Activated T-cell treated with anti-CD3 and anti-CD28 coated beads, Interleukin-2, amount 50 U/mL, for 4 hours (primary cell): ENCODE results near the gene UQCRC1. TPM values are rescaled to one million over a fixed set of nuclear protein-coding genes. Genes with fewer than 3 reads are reported as not detected.
A peak's percentile ranks its signal among the peaks of the same experiment; 100 is the strongest.

Experiments
- ATAC-seq, 2 donors: fragments of 200-7000 bp; cut with Tn5 transposase; one replicate each; pipeline ENCODE4 v1.10.0; 2021
- DNase-seq: peaks from one replicate; pipeline ENCODE4 v3.0.0-alpha.2; 2020
- H3K27me3 Mint-ChIP-seq: one replicate; pipeline ENCODE4 v1.8.0; 2021; ENCODE audit warnings: low read depth, mixed read lengths
- H3K36me3 Mint-ChIP-seq: one replicate; pipeline ENCODE4 v1.8.0; 2022; ENCODE audit warnings: mixed read lengths; ENCODE audit not compliant: insufficient read depth
- H3K4me1 Mint-ChIP-seq: one replicate; pipeline ENCODE4 v1.8.0; 2021; ENCODE audit warnings: low read depth, mixed read lengths
- H3K4me3 Mint-ChIP-seq: one replicate; pipeline ENCODE4 v1.8.0; 2021; ENCODE audit warnings: mild to moderate bottlenecking, moderate library complexity, mixed read lengths
- H3K9me3 Mint-ChIP-seq: one replicate; pipeline ENCODE4 v1.8.0; 2021; ENCODE audit warnings: mixed read lengths
- total RNA-seq, 3 donors: library from RNA; stranded (reverse); gene quantifications; one replicate each; pipeline ENCODE4 v1.2.1, GENCODE V29; 2021

UQCRC1 gene
- total RNA-seq, 3 donors from 2014 or later = 178 to 200 (median 193) TPM

GRCh38 chr3:48564667-48565066, 44.8 kb downstream of the UQCRC1 start:
- DNase-seq (no peak), ATAC-seq (no peak)
- no peak overlapping the region for H3K4me3 Mint-ChIP-seq
- H3K36me3 Mint-ChIP-seq = no peaks in the 10 kb centered on the region
- H3K9me3 Mint-ChIP-seq = no peaks in the 10 kb centered on the region
- H3K27me3 Mint-ChIP-seq = no peaks in the 10 kb centered on the region
- peaks cover 2% of the 10 kb centered on the region for H3K4me1 Mint-ChIP-seq

- no peak overlapping the region for H3K4me3 Mint-ChIP-seq
- H3K9me3 Mint-ChIP-seq = no peaks in the 10 kb centered on the region
- H3K36me3 Mint-ChIP-seq = no peaks in the 10 kb centered on the region
- ATAC-seq = peak in 1 of 2 donors; percentile 36
- H3K27me3 Mint-ChIP-seq = no peaks in the 10 kb centered on the region
- peak; percentile 14 for DNase-seq
- peaks cover 2% of the 10 kb centered on the region for H3K4me1 Mint-ChIP-seq
Measured at GRCh38 chr3:48564022-48564421, 45.4 kb downstream of the UQCRC1 start.

GRCh38 chr3:48563382-48563918, 46.0 kb downstream of the UQCRC1 start, which contains the start of gene UCN2:
Gene UCN2, minus strand, starts transcription at chr3:48563781. Its CDS starts 657 bp downstream, at chr3:48563124.
- no peaks in the 10 kb centered on the region for H3K9me3 Mint-ChIP-seq

GRCh38 chr3:48562367-48563095, 46.9 kb downstream of the UQCRC1 start:
- Mint-ChIP-seq H3K4me3 (no peak overlapping the region), H3K4me1 (peaks cover 7% of the 10 kb centered on the region), H3K36me3 (no peaks in the 10 kb centered on the region), H3K9me3 (no peaks in the 10 kb centered on the region), H3K27me3 (no peaks in the 10 kb centered on the region)
- ATAC-seq (no peak), DNase-seq (no peak)

More at GRCh38 chr3:48563382-48563918, 46.0 kb downstream of the UQCRC1 start, which contains the start of gene UCN2:
- ATAC-seq (no peak), DNase-seq (no peak)
- H3K4me1 Mint-ChIP-seq = peaks cover 5% of the 10 kb centered on the region
- no peak within 1 kb of the TSS for H3K4me3 Mint-ChIP-seq
- H3K36me3 Mint-ChIP-seq = no peaks in the 10 kb centered on the region
- H3K27me3 Mint-ChIP-seq = no peaks in the 10 kb centered on the region

- ATAC-seq = no peak
- Mint-ChIP-seq H3K4me1 (peaks cover 11% of the 10 kb centered on the region), H3K9me3 (no peaks in the 10 kb centered on the region), H3K4me3 (no peak overlapping the region), H3K36me3 (no peaks in the 10 kb centered on the region), H3K27me3 (no peaks in the 10 kb centered on the region)
- no peak for DNase-seq
Measured at GRCh38 chr3:48561045-48561736, 48.3 kb downstream of the UQCRC1 start.

GRCh38 chr3:48560648-48561018, 48.8 kb downstream of the UQCRC1 start:
- H3K4me3 Mint-ChIP-seq = no peak overlapping the region
- H3K4me1 Mint-ChIP-seq = peaks cover 14% of the 10 kb centered on the region
- H3K36me3 Mint-ChIP-seq = no peaks in the 10 kb centered on the region
- no peaks in the 10 kb centered on the region for H3K27me3 Mint-ChIP-seq
- no peaks in the 10 kb centered on the region for H3K9me3 Mint-ChIP-seq
- DNase-seq (no peak), ATAC-seq (no peak)

GRCh38 chr3:48558493-48559134, 50.8 kb downstream of the UQCRC1 start:
- H3K4me1 Mint-ChIP-seq = peaks cover 17% of the 10 kb centered on the region

GRCh38 chr3:48556796-48557626, 52.4 kb downstream of the UQCRC1 start, which contains the start of gene PFKFB4:
Gene PFKFB4, minus strand, starts transcription at chr3:48556803. Its CDS starts 26 bp downstream, at chr3:48556777.
- DNase-seq (peak; percentile 98), ATAC-seq (peak; percentile 92 to 94)
- Mint-ChIP-seq H3K27me3 (no peaks in the 10 kb centered on the region), H3K4me1 (peaks cover 17% of the 10 kb centered on the region), H3K36me3 (no peaks in the 10 kb centered on the region), H3K4me3 (peak within 1 kb of the TSS; percentile 80), H3K9me3 (no peaks in the 10 kb centered on the region)

More at GRCh38 chr3:48558493-48559134, 50.8 kb downstream of the UQCRC1 start:
- no peak overlapping the region for H3K4me3 Mint-ChIP-seq
- no peaks in the 10 kb centered on the region for H3K36me3 Mint-ChIP-seq
- H3K27me3 Mint-ChIP-seq = no peaks in the 10 kb centered on the region
- ATAC-seq (no peak), DNase-seq (no peak)
- no peaks in the 10 kb centered on the region for H3K9me3 Mint-ChIP-seq

- Mint-ChIP-seq H3K4me1 (peaks cover 17% of the 10 kb centered on the region), H3K36me3 (no peaks in the 10 kb centered on the region), H3K9me3 (no peaks in the 10 kb centered on the region), H3K4me3 (peak overlapping the region; percentile 80), H3K27me3 (no peaks in the 10 kb centered on the region)
- ATAC-seq (no peak), DNase-seq (no peak)
Measured at GRCh38 chr3:48555949-48556795, 53.3 kb downstream of the UQCRC1 start.

- Mint-ChIP-seq H3K36me3 (no peaks in the 10 kb centered on the region), H3K9me3 (no peaks in the 10 kb centered on the region), H3K4me1 (peaks cover 17% of the 10 kb centered on the region), H3K27me3 (no peaks in the 10 kb centered on the region), H3K4me3 (peak overlapping the region; percentile 80)
- DNase-seq (no peak), ATAC-seq (no peak)
Measured at GRCh38 chr3:48555231-48555948, 54.1 kb downstream of the UQCRC1 start.

GRCh38 chr3:48553886-48554845, 55.3 kb downstream of the UQCRC1 start:
- Mint-ChIP-seq H3K36me3 (no peaks in the 10 kb centered on the region), H3K4me3 (no peak overlapping the region), H3K9me3 (no peaks in the 10 kb centered on the region), H3K27me3 (no peaks in the 10 kb centered on the region), H3K4me1 (peaks cover 17% of the 10 kb centered on the region)
- DNase-seq (no peak), ATAC-seq (no peak)

GRCh38 chr3:48553361-48553760, 56.1 kb downstream of the UQCRC1 start:
- Mint-ChIP-seq H3K27me3 (no peaks in the 10 kb centered on the region), H3K9me3 (no peaks in the 10 kb centered on the region), H3K36me3 (no peaks in the 10 kb centered on the region), H3K4me1 (peaks cover 17% of the 10 kb centered on the region), H3K4me3 (no peak overlapping the region)
- DNase-seq (no peak), ATAC-seq (no peak)
